SK-N-SH (cell line): Measurements from ENCODE around the gene CSTPP1. TPM values are rescaled to one million over a fixed set of nuclear protein-coding genes. Genes with fewer than 3 reads are reported as not detected.

Experiments
- CTCF ChIA-PET: fragments of 300-600, 350-600 bp; formaldehyde crosslinking; extraction: SDS; loops from one replicate; lab custom pipeline; 2021; lab: Yijun Ruan, JAX
- POLR2A ChIA-PET: fragments of 350-600 bp; sonication (Branson Sonifier 250); formaldehyde crosslinking; extraction: SDS; loops from one replicate; lab custom pipeline; 2020; ENCODE audit warnings: antibody characterized with exemption, inconsistent platforms; lab: Yijun Ruan, JAX
- DNase-seq: peaks from one replicate; pipeline ENCODE4 v3.0.0; 2012
- H2AFZ ChIP-seq: fragments of 200-600 bp; sonication (generic); 2 replicates; pipeline ENCODE4 v1.8.1; 2016; ENCODE audit warnings: antibody characterized with exemption, mild to moderate bottlenecking, low read depth
- H3F3A ChIP-seq: fragments of 200-600 bp; sonication (generic); replicated peaks from 2 replicates; pipeline ENCODE3; 2016; ENCODE audit warnings: antibody characterized with exemption, mild to moderate bottlenecking; ENCODE audit not compliant: insufficient read depth
- H3K27ac ChIP-seq, 2 experiments: fragments of 200-500 bp in 1 of 2; fragments of 200-600 bp in 1 of 2; sonication (Bioruptor generic) in 1 of 2; sonication (generic), shearing (Covaris generic) in 1 of 2; 2 replicates each; pipeline versions ENCODE4 v1.5.1 to v1.6.1; 2014 to 2016; ENCODE audit warnings: low read depth in 2 of 2, inconsistent platforms in 1 of 2, low read length in 1 of 2, mild to moderate bottlenecking in 1 of 2, mixed read lengths in 1 of 2
- H3K27me3 ChIP-seq: fragments of 200-600 bp; sonication (generic), shearing (Covaris generic); 2 replicates; pipeline ENCODE4 v1.6.1; 2016; ENCODE audit warnings: mixed run types; ENCODE audit not compliant: insufficient read depth
- H3K36me3 ChIP-seq, 2 experiments: fragments of 200-500 bp in 1 of 2; fragments of 200-600 bp in 1 of 2; sonication (Bioruptor generic) in 1 of 2; sonication (generic) in 1 of 2; replicated peaks in 1 of 2; 2 replicates each; pipeline versions ENCODE3 to v1.5.1; 2014 to 2016; ENCODE audit warnings: low read length in 1 of 2, mild to moderate bottlenecking in 1 of 2; ENCODE audit not compliant: insufficient read depth in 2 of 2, control insufficient read depth in 1 of 2
- H3K4me1 ChIP-seq, 2 experiments: fragments of 200-500 bp in 1 of 2; fragments of 200-600 bp in 1 of 2; sonication (Bioruptor generic) in 1 of 2; sonication (generic), shearing (Covaris generic) in 1 of 2; 2 replicates each; pipeline versions ENCODE4 v1.5.1 to v1.6.1; 2014 to 2016; ENCODE audit warnings: low read depth in 1 of 2, low read length in 1 of 2, mixed run types in 1 of 2; ENCODE audit not compliant: insufficient read depth in 2 of 2, control insufficient read depth in 1 of 2
- H3K4me2 ChIP-seq: fragments of 200-600 bp; sonication (generic), shearing (Covaris generic); 2 replicates; pipeline ENCODE4 v1.6.1; 2017; ENCODE audit warnings: mixed run types
- H3K4me3 ChIP-seq, 2 experiments: fragments of 200-500 bp in 1 of 2; fragments of 200-600 bp in 1 of 2; sonication (Bioruptor generic) in 1 of 2; sonication (generic), shearing (Covaris generic) in 1 of 2; 2 replicates each; pipeline versions ENCODE4 v1.5.1 to v1.8.1; 2014 to 2016; ENCODE audit warnings: low read depth in 2 of 2, inconsistent platforms in 1 of 2, low read length in 1 of 2, mild to moderate bottlenecking in 1 of 2, mixed read lengths in 1 of 2, moderate library complexity in 1 of 2
- H3K79me2 ChIP-seq: fragments of 200-600 bp; sonication (generic); 2 replicates; pipeline ENCODE4 v1.8.1; 2017; ENCODE audit warnings: mild to moderate bottlenecking; ENCODE audit not compliant: insufficient read depth
- H3K9ac ChIP-seq: fragments of 200-600 bp; sonication (generic); 2 replicates; pipeline ENCODE4 v1.6.1; 2017; ENCODE audit warnings: mixed run types
- H3K9me2 ChIP-seq: fragments of 200-600 bp; sonication (generic); 2 replicates; pipeline ENCODE4 v1.6.1; 2017; ENCODE audit warnings: mixed run types
- H3K9me3 ChIP-seq: fragments of 200-600 bp; sonication (generic); 2 replicates; pipeline ENCODE4 v1.6.1; 2017; ENCODE audit warnings: mixed run types, mild to moderate bottlenecking, moderate library complexity
- H4K20me1 ChIP-seq: fragments of 200-600 bp; sonication (generic); 2 replicates; pipeline ENCODE4 v1.6.1; 2017; ENCODE audit warnings: mild to moderate bottlenecking, mixed run types; ENCODE audit not compliant: insufficient read depth
- CHD2 ChIP-seq: fragments of 150-350 bp; IDR thresholded peaks from 2 replicates; pipeline ENCODE4 v1.6.1; 2018; ENCODE audit warnings: low read length; ENCODE audit not compliant: partially characterized antibody
- EP300 ChIP-seq, 2 experiments: IDR thresholded peaks; 2 replicates each; pipeline versions ENCODE4 v1.4.0 to v1.6.1; 2012; ENCODE audit warnings: borderline replicate concordance in 1 of 2, low read depth in 1 of 2, low read length in 1 of 2
- FOSL2 ChIP-seq: IDR thresholded peaks from 2 replicates; pipeline ENCODE4 v1.4.0; 2012; ENCODE audit warnings: low read depth, mild to moderate bottlenecking, moderate library complexity, borderline replicate concordance
- FOXM1 ChIP-seq: IDR thresholded peaks from 2 replicates; pipeline ENCODE4 v1.4.0; 2012; ENCODE audit warnings: low read depth, mild to moderate bottlenecking
- GABPA ChIP-seq: IDR thresholded peaks from 2 replicates; pipeline ENCODE4 v1.4.0; 2012; ENCODE audit warnings: low read depth, mild to moderate bottlenecking
- GATA2 ChIP-seq: sonication (generic); formaldehyde crosslinking; IDR thresholded peaks from 2 replicates; pipeline ENCODE4 v1.5.0; 2020; ENCODE audit warnings: mild to moderate bottlenecking, missing genetic modification reagents
- MEF2A ChIP-seq: IDR thresholded peaks from 2 replicates; pipeline ENCODE4 v1.4.0; 2012; ENCODE audit warnings: low read depth, borderline replicate concordance
- NFIC ChIP-seq: IDR thresholded peaks from 2 replicates; pipeline ENCODE4 v1.4.0; 2012; ENCODE audit warnings: borderline replicate concordance
- NRF1 ChIP-seq: IDR thresholded peaks from 2 replicates; pipeline ENCODE4 v1.6.1; 2012; ENCODE audit warnings: low read depth, mild to moderate bottlenecking, low read length
- POLR2AphosphoS5 ChIP-seq: IDR thresholded peaks from 2 replicates; pipeline ENCODE4 v1.6.1; 2012; ENCODE audit warnings: low read depth, low read length
- RAD21 ChIP-seq: IDR thresholded peaks from 2 replicates; pipeline ENCODE4 v1.6.1; 2012; ENCODE audit warnings: mild to moderate bottlenecking, low read length
- RXRA ChIP-seq: IDR thresholded peaks from 2 replicates; pipeline ENCODE4 v1.4.0; 2012; ENCODE audit warnings: low read depth, mild to moderate bottlenecking, borderline replicate concordance
- SMC3 ChIP-seq: IDR thresholded peaks from 2 replicates; pipeline ENCODE4 v1.6.1; 2012; ENCODE audit warnings: low read depth, low read length, improper control_type of control experiment
- TCF12 ChIP-seq: IDR thresholded peaks from 2 replicates; pipeline ENCODE4 v1.4.0; 2012
- TEAD4 ChIP-seq: IDR thresholded peaks from 2 replicates; pipeline ENCODE4 v1.4.0; 2012; ENCODE audit warnings: mild to moderate bottlenecking, borderline replicate concordance; ENCODE audit not compliant: insufficient read depth
- WGBS: methylation state at CpG from one replicate; pipeline ENCODE4 v1.1.6; 2017; ENCODE audit warnings: low lambda C conversion rate; 5-methylcytosine and 5-hydroxymethylcytosine counted together
- polyA plus RNA-seq, 3 experiments: library from polyadenylated mRNA; depleted of rRNA; stranded (reverse); fragments of >200 nt; gene quantifications; 2 replicates each; pipeline ENCODE4 v1.2.3, GENCODE V29; 2012
- TF ChIP-seq, protein P1 (sequence below): IDR thresholded peaks from 2 replicates; pipeline ENCODE4 v1.4.0; 2012; ENCODE audit warnings: low read depth
- TF ChIP-seq, protein P2 (sequence below): fragments of 150-350 bp; IDR thresholded peaks from 2 replicates; pipeline ENCODE4 v1.6.1; 2017; ENCODE audit warnings: antibody characterized with exemption, low read length, low read depth, borderline replicate concordance
- TF ChIP-seq, protein P3 (sequence below): fragments of 150-350 bp; IDR thresholded peaks from 2 replicates; pipeline ENCODE4 v1.6.1; 2016; ENCODE audit warnings: mild to moderate bottlenecking, low read depth, low read length
- TF ChIP-seq, protein P4 (sequence below): IDR thresholded peaks from 2 replicates; pipeline ENCODE4 v1.4.0; 2012; ENCODE audit warnings: low read depth, borderline replicate concordance
- TF ChIP-seq, protein P5 (sequence below): IDR thresholded peaks from 2 replicates; pipeline ENCODE4; 2012
- TF ChIP-seq, protein P6 (sequence below): IDR thresholded peaks from 2 replicates; pipeline ENCODE4 v1.4.0; 2012; ENCODE audit warnings: low read depth, borderline replicate concordance

CSTPP1 gene
- polyA plus RNA-seq, 1 of the 3 experiments (the other 2 are of a cell fraction), result 85.7 TPM

DNA sequence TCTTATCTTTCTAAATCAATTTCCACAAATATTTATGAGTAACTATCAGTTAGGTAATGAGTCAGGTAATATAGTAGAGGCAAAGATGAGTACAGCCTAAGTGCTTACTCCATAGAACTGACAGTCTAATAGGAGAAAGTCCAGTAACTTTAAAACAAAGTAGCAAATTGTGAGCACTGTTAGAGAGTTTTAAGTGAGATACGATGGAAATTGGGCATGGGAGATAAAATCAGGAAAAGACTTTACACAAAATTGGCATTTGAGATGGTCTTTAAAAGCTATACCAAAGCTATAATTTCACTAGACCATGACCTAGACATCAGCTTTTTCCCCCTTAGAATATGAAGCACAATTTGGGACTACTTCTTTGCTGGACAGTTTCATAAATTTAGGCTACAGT, 113.7 kb downstream of the CSTPP1 start:
- no peaks in the 10 kb centered on the region for H3F3A ChIP-seq
- ChIA-PET POLR2A (no interaction called here), CTCF (interaction anchor here (1.3 to 2.8 kb wide), 3 partner anchors 16 to 111 kb away, joined by 3 to 8 read pairs (median 4); no protein-coding TSS in a partner anchor)
- no peaks in the 10 kb centered on the region for H4K20me1 ChIP-seq
- no peak overlapping the region for H3K4me2 ChIP-seq
- H3K27ac ChIP-seq, result no peak overlapping the region
- no peak overlapping the region for H3K4me3 ChIP-seq
- WGBS, result 94% methylated on average over 1 of the region's 1 CpG
- DNase-seq, result no peak
- no peaks in the 10 kb centered on the region for H3K36me3 ChIP-seq
- H3K4me1 ChIP-seq, result no peaks in the 10 kb centered on the region
- H3K9me2 ChIP-seq, result no peaks in the 10 kb centered on the region
- no peak for TF ChIP-seq RAD21
- TF ChIP-seq, protein P1, sequence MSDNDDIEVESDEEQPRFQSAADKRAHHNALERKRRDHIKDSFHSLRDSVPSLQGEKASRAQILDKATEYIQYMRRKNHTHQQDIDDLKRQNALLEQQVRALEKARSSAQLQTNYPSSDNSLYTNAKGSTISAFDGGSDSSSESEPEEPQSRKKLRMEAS, result no peak
- TF ChIP-seq TCF12, result no peak
- TF ChIP-seq, protein P2, sequence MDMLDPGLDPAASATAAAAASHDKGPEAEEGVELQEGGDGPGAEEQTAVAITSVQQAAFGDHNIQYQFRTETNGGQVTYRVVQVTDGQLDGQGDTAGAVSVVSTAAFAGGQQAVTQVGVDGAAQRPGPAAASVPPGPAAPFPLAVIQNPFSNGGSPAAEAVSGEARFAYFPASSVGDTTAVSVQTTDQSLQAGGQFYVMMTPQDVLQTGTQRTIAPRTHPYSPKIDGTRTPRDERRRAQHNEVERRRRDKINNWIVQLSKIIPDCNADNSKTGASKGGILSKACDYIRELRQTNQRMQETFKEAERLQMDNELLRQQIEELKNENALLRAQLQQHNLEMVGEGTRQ, result no peak
- no peak for TF ChIP-seq CHD2
- no peak for TF ChIP-seq GABPA
- no peak for TF ChIP-seq NFIC
- TF ChIP-seq FOXM1, result no peak
- H3K9ac ChIP-seq, result no peak overlapping the region
- H3K79me2 ChIP-seq, result no peaks in the 10 kb centered on the region
- no peaks in the 10 kb centered on the region for H3K27me3 ChIP-seq
- H2AFZ ChIP-seq, result no peak overlapping the region
- H3K9me3 ChIP-seq, result no peaks in the 10 kb centered on the region

DNA sequence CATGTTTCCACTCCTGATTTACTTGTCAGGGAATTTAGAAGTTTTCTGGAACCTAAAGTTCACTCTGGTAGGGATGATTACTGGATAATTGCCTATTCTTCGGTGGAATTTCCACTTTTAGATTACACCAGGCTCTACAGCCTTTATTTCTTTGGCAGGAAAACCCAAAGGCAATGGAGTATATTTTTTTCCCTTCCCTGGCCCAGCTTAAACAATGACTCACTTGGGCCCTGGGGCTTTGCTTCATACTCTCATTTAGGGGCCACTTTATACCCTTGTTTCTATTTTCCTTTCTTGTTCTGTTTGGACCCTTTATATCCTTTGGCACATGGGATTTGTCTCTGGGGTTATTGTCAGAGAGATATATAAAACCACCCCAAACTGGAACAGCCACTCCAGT, 114.7 kb downstream of the CSTPP1 start:
- Histone ChIP-seq H3F3A (no peaks in the 10 kb centered on the region), H3K27me3 (no peaks in the 10 kb centered on the region), H3K4me1 (peaks cover 0 to 8% of the 10 kb centered on the region in 2 experiments; a peak in 1 of 4 replicates), H3K36me3 (no peaks in the 10 kb centered on the region), H3K4me2 (no peak overlapping the region), H3K27ac (no peak overlapping the region), H3K9ac (no peak overlapping the region), H3K4me3 (no peak overlapping the region), H4K20me1 (no peaks in the 10 kb centered on the region), H2AFZ (no peak overlapping the region), H3K9me2 (no peaks in the 10 kb centered on the region), H3K79me2 (no peaks in the 10 kb centered on the region), H3K9me3 (no peaks in the 10 kb centered on the region)
- WGBS, result 60% methylated on average over 1 of the region's 1 CpG
- DNase-seq, result no peak
- TF ChIP-seq, protein P3, sequence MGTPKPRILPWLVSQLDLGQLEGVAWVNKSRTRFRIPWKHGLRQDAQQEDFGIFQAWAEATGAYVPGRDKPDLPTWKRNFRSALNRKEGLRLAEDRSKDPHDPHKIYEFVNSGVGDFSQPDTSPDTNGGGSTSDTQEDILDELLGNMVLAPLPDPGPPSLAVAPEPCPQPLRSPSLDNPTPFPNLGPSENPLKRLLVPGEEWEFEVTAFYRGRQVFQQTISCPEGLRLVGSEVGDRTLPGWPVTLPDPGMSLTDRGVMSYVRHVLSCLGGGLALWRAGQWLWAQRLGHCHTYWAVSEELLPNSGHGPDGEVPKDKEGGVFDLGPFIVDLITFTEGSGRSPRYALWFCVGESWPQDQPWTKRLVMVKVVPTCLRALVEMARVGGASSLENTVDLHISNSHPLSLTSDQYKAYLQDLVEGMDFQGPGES, result no peak
- TF ChIP-seq RXRA, result no peak
- TF ChIP-seq RAD21, result no peak
- no peak for TF ChIP-seq FOSL2
- no peak for TF ChIP-seq TCF12
- no peak for TF ChIP-seq NFIC
- TF ChIP-seq, protein P4, sequence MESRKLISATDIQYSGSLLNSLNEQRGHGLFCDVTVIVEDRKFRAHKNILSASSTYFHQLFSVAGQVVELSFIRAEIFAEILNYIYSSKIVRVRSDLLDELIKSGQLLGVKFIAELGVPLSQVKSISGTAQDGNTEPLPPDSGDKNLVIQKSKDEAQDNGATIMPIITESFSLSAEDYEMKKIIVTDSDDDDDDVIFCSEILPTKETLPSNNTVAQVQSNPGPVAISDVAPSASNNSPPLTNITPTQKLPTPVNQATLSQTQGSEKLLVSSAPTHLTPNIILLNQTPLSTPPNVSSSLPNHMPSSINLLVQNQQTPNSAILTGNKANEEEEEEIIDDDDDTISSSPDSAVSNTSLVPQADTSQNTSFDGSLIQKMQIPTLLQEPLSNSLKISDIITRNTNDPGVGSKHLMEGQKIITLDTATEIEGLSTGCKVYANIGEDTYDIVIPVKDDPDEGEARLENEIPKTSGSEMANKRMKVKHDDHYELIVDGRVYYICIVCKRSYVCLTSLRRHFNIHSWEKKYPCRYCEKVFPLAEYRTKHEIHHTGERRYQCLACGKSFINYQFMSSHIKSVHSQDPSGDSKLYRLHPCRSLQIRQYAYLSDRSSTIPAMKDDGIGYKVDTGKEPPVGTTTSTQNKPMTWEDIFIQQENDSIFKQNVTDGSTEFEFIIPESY, result no peak
- TF ChIP-seq, protein P5, sequence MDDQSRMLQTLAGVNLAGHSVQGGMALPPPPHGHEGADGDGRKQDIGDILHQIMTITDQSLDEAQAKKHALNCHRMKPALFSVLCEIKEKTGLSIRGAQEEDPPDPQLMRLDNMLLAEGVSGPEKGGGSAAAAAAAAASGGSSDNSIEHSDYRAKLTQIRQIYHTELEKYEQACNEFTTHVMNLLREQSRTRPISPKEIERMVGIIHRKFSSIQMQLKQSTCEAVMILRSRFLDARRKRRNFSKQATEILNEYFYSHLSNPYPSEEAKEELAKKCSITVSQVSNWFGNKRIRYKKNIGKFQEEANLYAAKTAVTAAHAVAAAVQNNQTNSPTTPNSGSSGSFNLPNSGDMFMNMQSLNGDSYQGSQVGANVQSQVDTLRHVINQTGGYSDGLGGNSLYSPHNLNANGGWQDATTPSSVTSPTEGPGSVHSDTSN, result no peak
- TF ChIP-seq EP300 (IDR thresholded peaks at IDR 0.05; ENCODE audit: borderline replicate concordance in 1 of 2, low read depth in 1 of 2, low read length in 1 of 2), result no peak
- no peak for TF ChIP-seq TEAD4
- no peak for TF ChIP-seq NRF1
- no peak for TF ChIP-seq POLR2AphosphoS5
- TF ChIP-seq MEF2A, result no peak
- TF ChIP-seq SMC3, result no peak
- no peak for TF ChIP-seq GATA2 (CRISPR knock-in tag)
- TF ChIP-seq, protein P6, sequence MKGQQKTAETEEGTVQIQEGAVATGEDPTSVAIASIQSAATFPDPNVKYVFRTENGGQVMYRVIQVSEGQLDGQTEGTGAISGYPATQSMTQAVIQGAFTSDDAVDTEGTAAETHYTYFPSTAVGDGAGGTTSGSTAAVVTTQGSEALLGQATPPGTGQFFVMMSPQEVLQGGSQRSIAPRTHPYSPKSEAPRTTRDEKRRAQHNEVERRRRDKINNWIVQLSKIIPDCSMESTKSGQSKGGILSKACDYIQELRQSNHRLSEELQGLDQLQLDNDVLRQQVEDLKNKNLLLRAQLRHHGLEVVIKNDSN, result no peak
- TF ChIP-seq CHD2, result no peak
- POLR2A ChIA-PET, result no interaction called here
- CTCF ChIA-PET, result interaction anchor here (1.9 to 2.8 kb wide), 2 partner anchors 102 to 110 kb away, joined by 4 to 8 read pairs; no protein-coding TSS in a partner anchor
